ENCODE measurements around the gene MYH9. TPM values are rescaled to one million over a fixed set of nuclear protein-coding genes. Genes with fewer than 3 reads are reported as not detected.
"Not testable (repeated sequence)": the region's sequence is repeated elsewhere in the genome, so short reads cannot be mapped to it uniquely, and the experiment has no call there.

The MYH9 gene
- total RNA-seq, 1 experiment from 2014 or later: 653 TPM

- no peaks in the 10 kb centered on the region for H3K36me3 Mint-ChIP-seq (ENCODE audit: insufficient read depth, unreplicated experiment)
- no peak for DNase-seq (ENCODE audit: unreplicated experiment)
- POLR2A ChIA-PET: interaction anchor here (1.4 kb wide), 1 partner anchor 16 kb away, joined by 4 read pairs; no protein-coding TSS in a partner anchor
- intact Hi-C loops (cut with micrococcal nuclease): no loop called here
- no peaks in the 10 kb centered on the region for H3K27me3 Mint-ChIP-seq (ENCODE audit: insufficient read depth, unreplicated experiment)
- no peaks in the 10 kb centered on the region for H3K9me3 Mint-ChIP-seq (ENCODE audit: unreplicated experiment)
- H3K4me1 Mint-ChIP-seq (ENCODE audit: insufficient read depth, unreplicated experiment): no peaks in the 10 kb centered on the region
- no TSS peak for BruUV-seq (replicated peaks)
- H3K4me3 Mint-ChIP-seq (ENCODE audit: unreplicated experiment): no peak overlapping the region
- no peak overlapping the region for H3K27ac Mint-ChIP-seq (ENCODE audit: low read depth, unreplicated experiment)
- CTCF ChIA-PET: no interaction called here
- no peak for TF ChIP-seq CTCF (IDR thresholded peaks at IDR 0.05; ENCODE audit: unreplicated experiment)
Observed at GRCh38 chr22:36425977-36426523, 38.3 kb upstream of the MYH9 start.

DNA sequence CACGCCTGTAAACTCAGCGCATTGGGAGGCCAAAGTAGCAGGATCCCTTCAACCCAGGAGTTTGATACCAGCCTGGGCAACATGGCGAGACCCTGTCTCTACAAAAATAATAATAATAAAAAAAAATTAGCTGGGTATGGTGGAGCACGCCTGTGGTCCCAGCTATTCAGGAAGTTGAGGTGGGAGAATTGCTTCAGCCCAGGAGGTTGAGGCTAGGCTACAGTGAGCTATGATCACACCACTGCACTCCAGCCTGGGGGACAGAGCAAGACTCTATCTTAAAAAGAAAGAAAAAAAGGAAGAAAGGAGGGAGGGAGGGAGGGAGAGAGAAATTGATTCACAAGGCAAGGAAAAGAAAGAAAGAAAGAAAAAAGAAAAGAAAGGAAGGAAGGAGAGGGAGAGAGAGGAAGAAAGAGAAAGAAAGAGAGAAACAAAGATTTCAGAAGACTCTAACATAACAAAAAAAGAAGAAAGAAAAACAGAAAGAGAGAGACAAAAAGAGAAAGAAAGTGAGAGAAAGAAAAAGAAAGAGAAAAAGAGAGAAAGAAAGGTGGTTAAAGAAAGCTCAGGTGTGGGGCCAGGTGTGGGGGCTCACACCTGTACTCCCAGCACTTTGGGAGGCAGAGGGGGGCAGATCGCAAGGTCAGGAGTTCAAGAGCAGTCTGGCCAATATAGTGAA lies 37.3 kb upstream of the MYH9 start:
- H3K4me1 Mint-ChIP-seq (ENCODE audit: insufficient read depth, unreplicated experiment): no peaks in the 10 kb centered on the region
- DNase-seq (ENCODE audit: unreplicated experiment): no peak
- intact Hi-C loops (cut with micrococcal nuclease): no loop called here
- CTCF ChIA-PET: interaction anchor here (0.6 kb wide), 1 partner anchor 523 kb away, joined by 3 read pairs; no protein-coding TSS in a partner anchor
- no TSS peak for BruUV-seq (replicated peaks)
- no peak for TF ChIP-seq CTCF (IDR thresholded peaks at IDR 0.05; ENCODE audit: unreplicated experiment)
- H3K27me3 Mint-ChIP-seq (ENCODE audit: insufficient read depth, unreplicated experiment): no peaks in the 10 kb centered on the region
- H3K27ac Mint-ChIP-seq (ENCODE audit: low read depth, unreplicated experiment): no peak overlapping the region
- H3K36me3 Mint-ChIP-seq (ENCODE audit: insufficient read depth, unreplicated experiment): no peaks in the 10 kb centered on the region
- no peak overlapping the region for H3K4me3 Mint-ChIP-seq (ENCODE audit: unreplicated experiment)
- no peaks in the 10 kb centered on the region for H3K9me3 Mint-ChIP-seq (ENCODE audit: unreplicated experiment)
- POLR2A ChIA-PET: no interaction called here

DNA sequence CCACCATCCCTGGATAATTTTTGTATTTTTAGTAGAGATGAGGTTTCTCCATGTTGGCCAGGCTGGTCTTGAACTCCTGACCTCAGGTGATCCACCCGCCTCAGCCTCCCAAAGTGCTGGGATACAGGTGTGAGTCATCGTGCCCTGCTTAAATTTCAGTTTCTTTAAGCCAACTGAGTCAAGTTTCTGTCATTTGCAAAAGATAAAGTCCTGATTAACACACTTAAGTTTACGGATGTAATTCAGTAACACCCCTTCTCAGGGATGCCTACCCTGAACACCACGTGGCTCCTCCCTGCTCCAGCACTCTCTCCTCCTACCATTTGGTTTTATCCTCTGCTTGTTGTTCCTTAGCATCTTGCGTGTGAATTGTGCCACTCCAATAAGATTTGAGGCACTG lies 36.7 kb upstream of the MYH9 start:
- H3K27me3 Mint-ChIP-seq (ENCODE audit: insufficient read depth, unreplicated experiment); H3K4me3 Mint-ChIP-seq (ENCODE audit: unreplicated experiment); DNase-seq (ENCODE audit: unreplicated experiment); H3K27ac Mint-ChIP-seq (ENCODE audit: low read depth, unreplicated experiment); H3K36me3 Mint-ChIP-seq (ENCODE audit: insufficient read depth, unreplicated experiment); POLR2A ChIA-PET; BruUV-seq (replicated peaks); H3K4me1 Mint-ChIP-seq (ENCODE audit: insufficient read depth, unreplicated experiment); intact Hi-C loops (cut with micrococcal nuclease); H3K9me3 Mint-ChIP-seq (ENCODE audit: unreplicated experiment): not testable (repeated sequence)
- CTCF ChIA-PET: interaction anchor here (0.6 to 0.7 kb wide), 2 partner anchors 123 to 523 kb away, joined by 3 read pairs; no protein-coding TSS in a partner anchor

DNA sequence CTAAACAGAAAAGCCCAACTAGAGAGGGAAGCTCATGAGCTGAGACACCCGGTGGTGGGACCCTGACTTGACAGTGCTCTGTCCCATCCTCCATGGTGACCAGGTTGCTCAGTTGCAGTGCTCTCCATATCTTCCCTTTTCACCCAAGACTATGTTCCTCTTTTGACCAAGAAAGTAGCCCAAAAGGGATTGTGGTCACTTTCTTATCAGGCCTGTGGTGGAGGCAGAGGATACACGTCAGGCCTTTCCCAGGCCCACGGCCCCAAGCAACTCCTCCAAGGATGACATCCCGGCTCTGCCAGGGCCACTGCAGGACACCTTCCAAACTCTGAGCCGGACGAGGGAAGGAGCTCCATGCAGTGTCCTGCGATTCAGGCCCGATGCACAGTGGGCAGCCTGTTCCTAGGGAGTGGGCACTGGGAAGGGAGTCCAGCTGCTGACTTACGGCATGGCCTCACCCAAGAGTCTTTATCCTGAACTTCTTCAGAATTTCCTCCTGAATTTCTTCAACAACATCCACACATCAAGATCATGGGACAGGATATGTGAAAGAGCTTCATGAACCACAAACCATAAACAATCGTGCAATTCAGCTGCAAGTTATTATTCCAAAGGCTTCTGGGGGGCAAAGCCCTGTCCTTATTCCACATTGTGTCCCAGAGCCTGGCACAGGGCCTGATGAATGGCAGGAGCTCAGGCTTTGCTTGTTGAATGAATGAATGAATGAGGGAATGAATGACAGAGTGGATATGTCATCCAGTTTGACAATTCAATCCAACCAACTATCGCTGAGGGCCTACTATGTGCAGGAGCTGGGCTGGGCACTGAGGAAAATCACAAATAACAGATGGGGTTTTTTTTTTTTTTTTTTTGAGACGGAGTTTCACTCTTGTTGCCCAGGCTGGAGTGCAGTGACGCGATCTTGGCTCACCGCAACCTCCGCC lies 36.0 kb upstream of the MYH9 start:
- BruUV-seq (replicated peaks): no TSS peak
- Mint-ChIP-seq H3K4me3 (ENCODE audit: unreplicated experiment) (no peak overlapping the region), H3K4me1 (ENCODE audit: insufficient read depth, unreplicated experiment) (no peaks in the 10 kb centered on the region), H3K27ac (ENCODE audit: low read depth, unreplicated experiment) (no peak overlapping the region), H3K36me3 (ENCODE audit: insufficient read depth, unreplicated experiment) (no peaks in the 10 kb centered on the region), H3K9me3 (ENCODE audit: unreplicated experiment) (no peaks in the 10 kb centered on the region), H3K27me3 (ENCODE audit: insufficient read depth, unreplicated experiment) (no peaks in the 10 kb centered on the region)
- TF ChIP-seq CTCF (IDR thresholded peaks at IDR 0.05; ENCODE audit: unreplicated experiment): no peak
- POLR2A ChIA-PET: no interaction called here
- no peak for DNase-seq (ENCODE audit: unreplicated experiment)
- intact Hi-C loops (cut with micrococcal nuclease): no loop called here
- CTCF ChIA-PET: interaction anchor here (0.7 to 1.3 kb wide), 2 partner anchors 47 to 123 kb away, joined by 3 to 4 read pairs; no protein-coding TSS in a partner anchor

Measured in MCF 10A (cell line).